HS-5 (cell line): ENCODE measurements around the gene THAP3.
"Not testable (repeated sequence)": the region's sequence is repeated elsewhere in the genome, so short reads cannot be mapped to it uniquely, and the experiment has no call there.

Experiments
- DNase-seq: peaks from one replicate; pipeline ENCODE4 v3.0.0-alpha.2; 2012; ENCODE audit warnings: low read depth

The THAP3 gene

GRCh38 chr1:6635161-6635909, 10.7 kb downstream of the THAP3 start:
- DNase-seq: no peak

- DNase-seq: no peak
Measured at GRCh38 chr1:6635910-6636760, 11.5 kb downstream of the THAP3 start.

- not testable (repeated sequence) for DNase-seq
Measured at GRCh38 chr1:6636778-6637177, 12.1 kb downstream of the THAP3 start.

GRCh38 chr1:6637770-6638169, 13.1 kb downstream of the THAP3 start:
- no peak for DNase-seq

GRCh38 chr1:6638226-6638625, 13.6 kb downstream of the THAP3 start:
- no peak for DNase-seq

- not testable (repeated sequence) for DNase-seq
Measured at GRCh38 chr1:6640867-6641266, 16.2 kb downstream of the THAP3 start.

- DNase-seq: no peak
Measured at GRCh38 chr1:6645018-6645417, 20.4 kb downstream of the THAP3 start.

GRCh38 chr1:6646499-6647148, 22.0 kb downstream of the THAP3 start:
- no peak for DNase-seq

- no peak for DNase-seq
Measured at GRCh38 chr1:6648556-6648955, 23.9 kb downstream of the THAP3 start.

GRCh38 chr1:6651909-6652308, 27.2 kb downstream of the THAP3 start:
- DNase-seq: no peak

GRCh38 chr1:6652986-6653385, 28.3 kb downstream of the THAP3 start:
- DNase-seq: no peak

GRCh38 chr1:6653436-6654290, 29.0 kb downstream of the THAP3 start:
- no peak for DNase-seq

GRCh38 chr1:6657138-6657537, 32.5 kb downstream of the THAP3 start:
- no peak for DNase-seq

- no peak for DNase-seq
Measured at GRCh38 chr1:6658359-6659060, 33.8 kb downstream of the THAP3 start.

GRCh38 chr1:6660415-6661049, 35.9 kb downstream of the THAP3 start:
- no peak for DNase-seq

GRCh38 chr1:6662468-6662867, 37.8 kb downstream of the THAP3 start:
- not testable (repeated sequence) for DNase-seq

GRCh38 chr1:6666696-6667095, 42.0 kb downstream of the THAP3 start:
- no peak for DNase-seq

- no peak for DNase-seq
Measured at GRCh38 chr1:6667139-6667538, 42.5 kb downstream of the THAP3 start.

GRCh38 chr1:6668503-6668902, 43.8 kb downstream of the THAP3 start:
- no peak for DNase-seq

- DNase-seq: no peak
Measured at GRCh38 chr1:6672558-6672957, 47.9 kb downstream of the THAP3 start.
